GM19328 (cell line): ENCODE data around the gene MYO1E.

Experiments
- ATAC-seq: cut with Tn5 transposase; IDR thresholded peaks from one replicate; pipeline ENCODE4 v1.9.1; 2021; ENCODE audit warnings: mild to moderate bottlenecking, moderate library complexity; ENCODE audit not compliant: unreplicated experiment

Gene MYO1E

GRCh38 chr15:59322056-59322759 lies 50.5 kb downstream of the MYO1E start:
- ATAC-seq, result no peak

DNA sequence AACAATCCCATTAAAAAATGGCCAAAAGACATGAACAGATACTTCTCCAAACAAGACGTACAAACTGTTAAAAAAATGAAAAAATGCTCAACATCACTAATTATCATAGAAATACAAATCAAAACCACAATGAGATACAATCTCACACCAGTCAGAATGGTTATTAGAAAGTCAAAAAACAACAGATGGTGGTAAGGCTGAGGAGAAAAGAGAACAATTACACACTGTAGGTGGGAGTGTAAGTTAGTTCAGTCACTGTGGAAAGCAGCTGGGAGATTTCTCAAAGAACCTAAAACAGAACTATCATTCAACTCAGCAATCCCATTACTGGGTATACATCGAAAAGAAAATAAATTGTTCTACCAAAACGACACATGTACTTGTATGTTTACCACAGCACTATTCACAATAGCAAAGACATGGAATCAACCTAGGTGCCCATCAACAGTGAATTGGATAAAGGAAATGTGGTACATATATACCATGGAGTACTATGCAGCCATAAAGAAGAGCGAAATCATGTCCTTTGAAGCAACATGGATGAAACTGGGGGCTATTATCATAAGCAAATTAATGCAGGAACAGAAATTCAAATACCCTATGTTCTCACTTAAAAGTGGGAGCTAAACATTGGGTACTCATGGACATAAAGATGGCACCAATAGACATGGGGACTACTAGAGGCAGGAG lies 51.5 kb downstream of the MYO1E start:
- no peak for ATAC-seq

DNA sequence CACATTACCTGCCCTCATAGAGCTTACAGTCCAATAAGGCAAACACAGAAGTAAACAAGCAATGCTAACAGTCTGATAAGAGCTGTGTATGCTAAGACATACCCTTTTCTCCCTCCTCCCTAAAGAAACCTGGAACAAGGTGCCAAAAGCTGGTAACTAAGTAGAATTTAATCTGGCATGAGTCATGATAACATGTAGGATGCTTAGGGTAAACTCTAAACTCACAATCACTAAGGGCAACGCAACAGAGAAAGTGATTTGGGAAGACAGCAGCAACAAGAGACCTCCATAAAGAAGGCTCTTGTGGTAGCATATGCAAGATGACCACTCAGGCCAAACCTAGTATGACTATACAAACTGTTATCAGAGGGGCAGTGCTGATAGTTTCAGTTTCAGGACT lies 55.5 kb downstream of the MYO1E start:
- no peak for ATAC-seq

GRCh38 chr15:59315914-59316451 lies 56.7 kb downstream of the MYO1E start:
- ATAC-seq, result no peak

DNA sequence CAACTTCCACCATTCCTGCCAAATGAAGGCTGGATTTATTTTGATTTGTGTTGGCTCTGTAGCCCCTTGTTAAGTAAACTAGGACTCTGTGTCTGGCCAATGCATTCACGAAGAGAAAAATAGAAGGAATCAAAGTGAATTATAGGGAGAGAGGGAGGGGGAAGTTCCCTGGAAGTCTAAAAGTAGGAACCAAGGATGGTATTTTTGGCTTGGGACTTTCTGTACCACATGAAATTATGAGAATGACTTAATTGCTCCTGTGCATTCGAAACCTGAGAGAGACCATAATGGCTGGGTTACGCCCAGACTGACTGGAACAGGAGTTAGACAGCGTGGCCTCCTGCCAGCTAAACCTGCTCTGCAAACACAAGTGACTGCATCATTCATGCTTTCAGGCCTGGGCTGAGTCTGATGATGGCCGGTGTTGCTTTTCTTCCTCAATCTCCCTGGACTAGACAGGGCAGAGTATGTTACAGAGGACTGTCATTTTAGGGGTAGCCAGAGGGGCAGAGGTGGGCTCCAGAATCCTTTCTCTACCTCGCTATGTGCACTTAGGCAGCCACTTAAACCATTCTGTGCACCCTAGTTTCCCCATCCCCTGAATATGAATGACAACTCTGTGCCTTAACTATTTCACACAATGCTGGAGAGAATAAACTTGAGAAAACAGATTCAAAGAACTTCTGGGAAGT lies 58.9 kb downstream of the MYO1E start:
- peak; percentile 59 for ATAC-seq

DNA sequence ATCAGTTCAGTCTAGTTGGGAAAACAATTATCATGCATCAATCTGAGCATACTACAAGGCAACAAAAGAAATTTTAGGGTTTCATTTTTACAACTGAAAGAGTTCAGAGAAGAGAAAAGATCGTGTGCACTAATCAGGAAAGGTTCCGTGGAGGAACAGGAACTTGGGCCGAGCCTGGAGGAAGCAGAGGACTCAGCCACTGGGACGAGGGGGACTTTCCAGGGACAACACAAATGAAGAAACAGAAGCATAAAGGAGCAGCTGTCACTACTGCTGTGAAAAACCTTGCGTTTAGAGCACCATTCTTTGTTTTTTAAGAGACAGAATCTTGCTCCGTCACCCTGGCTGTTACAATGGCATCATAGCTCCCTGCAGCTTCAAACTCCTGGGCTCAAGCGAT lies 60.5 kb downstream of the MYO1E start:
- no peak for ATAC-seq

GRCh38 chr15:59311195-59311594 lies 61.5 kb downstream of the MYO1E start:
- ATAC-seq, result no peak

- ATAC-seq, result no peak
These were observed 63.3 kb downstream of the MYO1E start for GRCh38 chr15:59309405-59309804.

GRCh38 chr15:59307165-59307537 lies 65.5 kb downstream of the MYO1E start:
- ATAC-seq, result no peak

GRCh38 chr15:59306520-59307164 lies 66.0 kb downstream of the MYO1E start:
- ATAC-seq, result no peak

GRCh38 chr15:59304807-59305206 lies 67.9 kb downstream of the MYO1E start:
- no peak for ATAC-seq

DNA sequence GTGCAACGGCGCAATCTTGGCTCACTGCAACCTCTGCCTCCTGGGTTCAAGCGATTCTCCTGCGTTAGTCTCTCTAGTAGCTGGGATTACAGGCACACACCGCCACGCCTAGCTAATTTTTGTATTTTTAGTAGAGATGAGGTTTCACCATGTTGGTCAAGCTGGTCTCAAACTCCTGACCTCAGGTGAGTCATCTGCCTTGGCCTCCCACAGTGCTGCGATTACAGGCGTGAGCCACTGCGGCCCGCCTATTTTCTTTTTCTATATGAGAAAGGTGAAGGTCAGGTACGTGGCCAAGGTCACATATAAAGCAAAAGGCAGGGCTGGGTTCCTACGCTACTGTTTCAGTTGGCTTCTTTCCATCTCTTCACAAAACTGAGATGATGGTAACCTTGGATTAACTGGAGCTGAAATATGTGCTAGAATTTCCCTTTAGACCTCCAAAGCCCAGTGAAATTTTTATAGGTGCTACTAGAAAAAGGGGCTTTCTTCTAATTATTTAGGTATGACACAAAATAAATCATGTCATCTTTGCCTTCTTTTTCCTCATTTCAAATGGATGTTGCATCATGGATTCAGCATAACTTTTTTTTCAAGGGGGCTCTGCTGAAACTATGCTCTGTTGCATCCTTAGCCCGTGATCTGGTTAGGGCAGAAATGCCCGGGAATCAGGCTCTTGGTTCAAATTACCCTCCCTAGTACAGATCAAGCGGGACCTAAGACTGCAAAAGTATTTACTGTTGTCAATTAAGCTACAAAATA lies 68.5 kb downstream of the MYO1E start:
- no peak for ATAC-seq

- ATAC-seq, result no peak
These were observed 69.0 kb downstream of the MYO1E start for GRCh38 chr15:59303633-59304032.

GRCh38 chr15:59303136-59303535 lies 69.5 kb downstream of the MYO1E start:
- no peak for ATAC-seq

GRCh38 chr15:59301527-59301926 lies 71.1 kb downstream of the MYO1E start:
- ATAC-seq, result no peak

DNA sequence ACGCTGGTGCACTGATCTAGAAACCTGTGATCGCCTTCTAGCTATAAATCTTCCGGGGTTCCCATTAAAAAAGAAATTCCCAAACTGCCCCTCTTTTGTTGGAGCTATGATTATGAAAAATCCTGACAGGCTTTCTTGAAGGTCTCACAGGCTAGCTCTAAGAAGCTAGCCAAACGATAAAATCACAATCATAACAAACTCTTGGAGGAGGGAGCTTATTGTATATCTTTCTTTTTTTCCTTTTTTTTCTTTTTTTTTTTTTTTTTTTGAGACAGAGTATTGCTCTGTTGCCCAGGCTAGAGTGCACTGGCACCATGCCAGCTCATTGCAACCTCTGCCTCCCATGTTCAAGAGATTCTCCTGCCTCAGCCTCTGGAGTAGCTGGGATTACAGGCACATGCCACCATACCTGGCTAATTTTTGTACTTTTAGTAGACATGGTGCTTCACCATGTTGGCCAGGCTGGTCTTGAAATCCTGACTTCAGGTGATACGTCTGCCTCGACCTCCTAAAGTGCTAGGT lies 72.0 kb downstream of the MYO1E start:
- no peak for ATAC-seq

DNA sequence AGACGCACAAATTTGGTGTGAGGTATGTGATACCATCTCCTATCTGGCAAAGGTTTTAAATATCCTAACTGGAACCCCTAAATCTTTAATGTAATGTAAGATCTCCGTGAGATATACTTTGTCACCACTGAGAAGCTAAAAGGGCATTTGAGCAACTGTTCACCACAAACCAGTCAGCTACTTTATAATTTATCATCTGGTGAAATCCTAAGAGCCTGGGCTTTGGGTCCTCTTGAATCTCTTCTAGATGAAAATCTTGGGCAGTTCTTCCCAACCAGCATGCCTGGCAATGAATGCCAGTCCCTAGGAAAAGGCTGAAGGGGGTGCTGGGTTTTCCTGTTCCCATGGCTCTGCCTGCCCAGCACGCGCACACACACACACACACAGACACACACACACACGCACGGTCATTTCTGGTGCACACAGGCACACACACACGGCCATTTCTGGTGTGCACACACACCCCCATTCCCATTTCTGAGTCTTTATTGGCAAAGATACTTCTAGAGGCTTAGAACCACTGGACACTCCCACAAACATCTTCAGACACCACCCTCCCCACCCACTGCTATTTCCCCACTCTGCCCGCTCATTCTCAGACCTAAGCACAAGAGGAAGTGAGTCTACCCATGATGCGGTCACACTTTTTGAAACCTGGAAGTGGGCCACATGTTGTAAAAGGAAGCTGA lies 72.6 kb downstream of the MYO1E start:
- peak; percentile 42 for ATAC-seq

GRCh38 chr15:59298854-59299250 lies 73.8 kb downstream of the MYO1E start:
- no peak for ATAC-seq

DNA sequence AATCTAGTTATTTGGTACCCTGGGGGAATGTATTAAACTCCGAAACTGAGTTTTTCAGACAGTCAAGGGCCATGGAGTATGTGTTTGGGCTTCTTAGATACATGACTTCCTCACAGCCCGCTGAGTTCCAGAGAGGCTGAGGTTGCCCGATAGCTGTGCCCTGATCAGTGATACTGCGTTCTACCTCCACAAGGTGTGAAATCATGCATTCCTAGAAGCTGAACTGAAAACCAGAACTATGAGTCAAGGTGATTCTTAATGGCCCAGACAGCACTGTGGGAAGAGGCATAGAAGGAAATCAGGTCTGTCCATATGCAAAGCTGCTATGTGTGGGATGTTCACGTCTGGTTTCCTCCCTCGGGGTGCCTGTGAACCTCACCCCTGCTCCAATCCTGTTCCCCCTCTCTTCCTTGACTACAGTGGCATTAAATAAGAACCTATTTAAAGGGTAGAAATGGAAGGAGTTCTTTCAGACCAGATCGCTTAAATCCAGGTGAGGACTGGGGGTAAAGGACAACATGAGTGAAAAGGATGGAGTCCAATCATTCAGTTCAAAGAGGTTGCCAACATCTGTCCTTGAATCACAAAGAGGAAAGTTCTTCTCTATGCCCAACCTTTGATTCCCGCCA lies 74.3 kb downstream of the MYO1E start:
- peak; percentile 69 for ATAC-seq
